BLaER1 (cell line): ENCODE measurements around the gene FUBP3.
"Not testable (repeated sequence)": the region's sequence is repeated elsewhere in the genome, so short reads cannot be mapped to it uniquely, and the experiment has no call there.

Source experiments
- H3K27ac ChIP-seq: shearing (Covaris generic); formaldehyde crosslinking; 2 replicates; pipeline ENCODE4 v1.8.1; 2022
- H3K27me3 ChIP-seq: shearing (Covaris generic); formaldehyde crosslinking; 2 replicates; pipeline ENCODE4 v1.8.1; 2022
- H3K36me3 ChIP-seq: shearing (Covaris generic); formaldehyde crosslinking; 2 replicates; pipeline ENCODE4 v1.8.1; 2022
- H3K4me1 ChIP-seq: shearing (Covaris generic); formaldehyde crosslinking; 2 replicates; pipeline ENCODE4 v1.8.1; 2022
- H3K4me2 ChIP-seq: shearing (Covaris generic); formaldehyde crosslinking; 2 replicates; pipeline ENCODE4 v1.8.1; 2022
- H3K4me3 ChIP-seq: shearing (Covaris generic); formaldehyde crosslinking; 2 replicates; pipeline ENCODE4 v1.8.1; 2022
- H3K9ac ChIP-seq: shearing (Covaris generic); formaldehyde crosslinking; 2 replicates; pipeline ENCODE4 v1.8.1; 2022
- H3K9me3 ChIP-seq: shearing (Covaris generic); formaldehyde crosslinking; 2 replicates; pipeline ENCODE4 v1.8.1; 2022
- H4K20me1 ChIP-seq: shearing (Covaris generic); formaldehyde crosslinking; 2 replicates; pipeline ENCODE4 v1.8.1; 2022
- Cebpa-rat ChIP-seq: shearing (Covaris generic); IDR thresholded peaks from 2 replicates; pipeline ENCODE4 v1.8.1; 2022

The FUBP3 gene

GRCh38 chr9:130680836-130681768, 101.7 kb downstream of the FUBP3 start:
- Histone ChIP-seq H3K4me1 (peaks cover 9% of the 10 kb centered on the region), H3K9ac (peak overlapping the region; percentile 68), H3K4me2 (peak overlapping the region; percentile 91), H3K36me3 (no peaks in the 10 kb centered on the region), H3K27me3 (peaks cover 13% of the 10 kb centered on the region; the same call in 1 of the 2 replicates), H3K27ac (peak overlapping the region; percentile 24; the same call in 1 of the 2 replicates), H3K4me3 (peak overlapping the region; percentile 74), H3K9me3 (peaks cover 8% of the 10 kb centered on the region), H4K20me1 (no peaks in the 10 kb centered on the region)
- no peak for TF ChIP-seq Cebpa-rat

GRCh38 chr9:130681769-130682420, 102.5 kb downstream of the FUBP3 start:
- H3K4me3 ChIP-seq = peak overlapping the region; percentile 74
- peaks cover 8% of the 10 kb centered on the region for H3K9me3 ChIP-seq
- no peaks in the 10 kb centered on the region for H4K20me1 ChIP-seq
- no peak for TF ChIP-seq Cebpa-rat
- H3K9ac ChIP-seq = peak overlapping the region; percentile 68
- peaks cover 9% of the 10 kb centered on the region for H3K4me1 ChIP-seq
- peak overlapping the region; percentile 91 for H3K4me2 ChIP-seq
- H3K27me3 ChIP-seq = peaks cover 13% of the 10 kb centered on the region; the same call in 1 of the 2 replicates
- peak overlapping the region; percentile 24; the same call in 1 of the 2 replicates for H3K27ac ChIP-seq
- no peaks in the 10 kb centered on the region for H3K36me3 ChIP-seq

- Histone ChIP-seq H3K9ac (peak overlapping the region; percentile 68), H3K4me3 (peak overlapping the region; percentile 74), H3K36me3 (no peaks in the 10 kb centered on the region), H3K4me1 (peaks cover 9% of the 10 kb centered on the region), H3K27ac (no peak overlapping the region), H3K4me2 (peak overlapping the region; percentile 91), H4K20me1 (no peaks in the 10 kb centered on the region), H3K27me3 (peaks cover 13% of the 10 kb centered on the region; the same call in 1 of the 2 replicates), H3K9me3 (peaks cover 8% of the 10 kb centered on the region)
- TF ChIP-seq Cebpa-rat = no peak
Measured at GRCh38 chr9:130682421-130683121, 103.2 kb downstream of the FUBP3 start.

- Histone ChIP-seq H3K27ac (no peak overlapping the region), H3K27me3 (peaks cover 10% of the 10 kb centered on the region; the same call in 1 of the 2 replicates), H3K9ac (no peak overlapping the region), H3K9me3 (peaks cover 8% of the 10 kb centered on the region), H3K4me2 (no peak overlapping the region), H3K4me1 (peaks cover 9% of the 10 kb centered on the region), H3K4me3 (no peak overlapping the region), H4K20me1 (no peaks in the 10 kb centered on the region), H3K36me3 (no peaks in the 10 kb centered on the region)
- TF ChIP-seq Cebpa-rat = no peak
Measured at GRCh38 chr9:130685104-130685503, 105.7 kb downstream of the FUBP3 start.

GRCh38 chr9:130685945-130686344, 106.6 kb downstream of the FUBP3 start:
- not testable (repeated sequence) for H3K27ac ChIP-seq, H3K4me3 ChIP-seq, H3K9me3 ChIP-seq, H3K4me2 ChIP-seq, H4K20me1 ChIP-seq, H3K27me3 ChIP-seq, H3K36me3 ChIP-seq, H3K9ac ChIP-seq, H3K4me1 ChIP-seq

GRCh38 chr9:130687615-130688014, 108.2 kb downstream of the FUBP3 start:
- H3K4me2 ChIP-seq = no peak overlapping the region
- H3K36me3 ChIP-seq = no peaks in the 10 kb centered on the region
- no peak overlapping the region for H3K27ac ChIP-seq
- no peak overlapping the region for H3K4me3 ChIP-seq
- no peaks in the 10 kb centered on the region for H3K4me1 ChIP-seq
- TF ChIP-seq Cebpa-rat = no peak
- H3K9me3 ChIP-seq = peaks cover 14% of the 10 kb centered on the region
- H4K20me1 ChIP-seq = no peaks in the 10 kb centered on the region
- H3K9ac ChIP-seq = no peak overlapping the region
- H3K27me3 ChIP-seq = no peaks in the 10 kb centered on the region
